HG03442 (cell line): Measurements from ENCODE around the gene PHACTR1.
A peak's percentile ranks its signal among the peaks of the same experiment; 100 is the strongest.

Experiments used
- ATAC-seq: cut with Tn5 transposase; IDR thresholded peaks from one replicate; pipeline ENCODE4 v1.9.1; 2021; ENCODE audit warnings: mild to moderate bottlenecking, moderate library complexity; ENCODE audit not compliant: unreplicated experiment

PHACTR1 gene

GRCh38 chr6:13248584-13248985 lies 532.0 kb downstream of the PHACTR1 start:
- ATAC-seq = no peak

- no peak for ATAC-seq
Observed at GRCh38 chr6:13248994-13249393, 532.4 kb downstream of the PHACTR1 start.

GRCh38 chr6:13249817-13250216 lies 533.2 kb downstream of the PHACTR1 start:
- no peak for ATAC-seq

GRCh38 chr6:13250703-13251102 lies 534.1 kb downstream of the PHACTR1 start:
- ATAC-seq = no peak

GRCh38 chr6:13251242-13251641 lies 534.7 kb downstream of the PHACTR1 start:
- ATAC-seq = no peak

- no peak for ATAC-seq
Observed at GRCh38 chr6:13252790-13253189, 536.2 kb downstream of the PHACTR1 start.

DNA sequence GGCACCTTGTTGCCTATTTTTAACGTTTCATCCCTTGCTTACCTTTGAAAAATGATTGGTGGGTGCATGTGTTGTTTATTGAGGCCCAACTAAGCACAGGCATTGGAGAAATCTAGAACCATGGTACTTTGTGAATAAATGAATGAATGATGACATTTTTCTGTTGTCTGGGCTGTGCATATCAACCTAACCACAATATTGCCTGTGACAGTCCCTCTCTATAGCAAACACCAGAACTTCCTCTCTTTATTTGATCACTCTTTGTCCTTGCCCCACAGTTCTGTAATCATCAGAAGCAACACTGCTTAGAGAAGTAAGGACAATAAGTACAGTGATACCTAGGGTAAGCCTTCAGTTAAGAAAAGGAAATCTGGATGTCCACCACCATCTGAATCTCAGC lies 536.7 kb downstream of the PHACTR1 start:
- ATAC-seq = no peak

- no peak for ATAC-seq
Observed at GRCh38 chr6:13256266-13257001, 539.9 kb downstream of the PHACTR1 start.

DNA sequence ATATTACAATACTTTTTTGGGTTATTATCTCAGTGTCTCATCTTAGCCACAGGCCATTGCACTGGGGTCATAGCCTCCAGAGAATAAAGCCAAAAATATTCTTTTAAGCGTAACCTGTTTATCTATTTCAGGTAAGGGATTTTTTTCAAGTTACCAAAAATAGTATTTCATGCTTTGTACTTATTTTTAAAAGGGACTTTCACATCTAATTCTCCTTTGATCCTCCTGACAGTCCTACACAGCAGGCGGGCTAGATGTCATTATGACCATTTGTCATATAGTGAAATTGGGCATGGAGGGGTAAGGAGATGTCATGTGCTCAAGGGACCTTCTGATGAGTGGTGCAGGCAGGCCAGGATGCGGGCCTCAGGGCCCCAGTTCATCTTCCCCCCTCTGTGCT lies 542.8 kb downstream of the PHACTR1 start:
- ATAC-seq = peak; percentile 53

DNA sequence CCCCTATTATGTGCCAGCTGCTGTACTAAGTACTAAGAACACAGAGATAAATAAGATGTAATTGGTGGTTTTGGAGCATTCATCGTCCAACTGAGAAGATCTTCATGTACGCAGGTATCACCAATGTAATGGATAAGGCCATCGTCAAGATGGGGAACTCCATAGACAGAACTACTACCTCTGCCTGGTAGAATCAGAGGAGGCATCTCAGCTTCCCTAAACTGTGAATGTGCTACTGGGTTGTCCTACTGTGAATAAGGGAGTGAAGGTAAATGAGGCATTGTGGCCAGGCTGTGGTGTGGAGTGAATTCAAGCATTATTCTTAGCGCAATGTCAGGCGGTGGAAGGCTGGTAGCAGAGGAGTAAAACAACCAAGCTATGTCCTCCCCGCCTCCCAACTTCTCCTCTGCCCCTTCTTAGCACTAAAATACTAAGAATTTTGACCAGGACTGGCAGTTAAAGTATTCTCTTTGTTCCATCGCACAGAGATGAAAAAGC lies 543.6 kb downstream of the PHACTR1 start:
- no peak for ATAC-seq

GRCh38 chr6:13260831-13261230 lies 544.3 kb downstream of the PHACTR1 start:
- no peak for ATAC-seq

DNA sequence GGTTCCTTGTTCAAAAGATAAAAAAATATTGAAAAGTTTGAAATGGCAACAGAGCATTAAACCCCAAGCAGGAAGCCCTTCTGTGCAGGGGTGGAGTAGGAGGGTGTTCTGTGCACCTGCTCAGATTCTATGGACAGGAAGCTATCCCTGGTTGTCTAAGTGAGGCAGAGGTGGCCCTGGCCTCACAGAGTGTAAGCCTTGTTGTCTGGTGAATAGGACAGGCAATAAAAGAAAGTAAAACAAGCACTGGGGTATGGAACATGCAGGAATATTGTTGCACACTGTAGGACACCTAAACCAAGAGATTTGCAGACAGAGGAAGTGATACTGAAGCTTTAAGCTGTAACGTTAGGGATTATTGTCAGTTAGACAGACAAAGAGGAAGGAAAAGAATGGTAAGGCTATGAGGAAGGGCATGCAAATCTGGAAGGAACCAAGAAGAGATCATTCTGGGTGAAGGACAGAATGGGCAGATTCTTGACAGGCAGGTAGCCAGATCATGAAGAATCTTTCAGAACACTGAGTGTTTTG lies 545.0 kb downstream of the PHACTR1 start:
- ATAC-seq = peak; percentile 36

- no peak for ATAC-seq
Observed at GRCh38 chr6:13262302-13263230, 546.0 kb downstream of the PHACTR1 start.

DNA sequence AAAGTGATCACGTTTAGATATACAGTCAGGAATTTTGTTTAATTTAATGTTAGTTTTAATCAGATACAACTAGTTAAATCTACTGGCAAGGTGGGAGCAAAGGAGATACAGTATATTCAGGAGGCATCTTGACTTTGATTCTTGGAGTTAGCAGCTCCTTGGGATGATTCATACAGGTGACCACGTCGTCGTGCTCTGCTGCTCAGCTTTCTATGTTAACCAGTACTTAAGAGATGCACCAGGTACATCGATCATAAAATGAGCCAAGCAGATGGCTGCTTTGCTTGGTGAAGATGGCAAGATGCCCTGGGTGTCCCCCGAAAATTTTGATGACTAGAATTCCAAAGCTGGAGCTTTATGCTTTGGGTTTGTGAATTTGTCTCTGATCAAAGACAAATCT lies 547.1 kb downstream of the PHACTR1 start:
- ATAC-seq = no peak

DNA sequence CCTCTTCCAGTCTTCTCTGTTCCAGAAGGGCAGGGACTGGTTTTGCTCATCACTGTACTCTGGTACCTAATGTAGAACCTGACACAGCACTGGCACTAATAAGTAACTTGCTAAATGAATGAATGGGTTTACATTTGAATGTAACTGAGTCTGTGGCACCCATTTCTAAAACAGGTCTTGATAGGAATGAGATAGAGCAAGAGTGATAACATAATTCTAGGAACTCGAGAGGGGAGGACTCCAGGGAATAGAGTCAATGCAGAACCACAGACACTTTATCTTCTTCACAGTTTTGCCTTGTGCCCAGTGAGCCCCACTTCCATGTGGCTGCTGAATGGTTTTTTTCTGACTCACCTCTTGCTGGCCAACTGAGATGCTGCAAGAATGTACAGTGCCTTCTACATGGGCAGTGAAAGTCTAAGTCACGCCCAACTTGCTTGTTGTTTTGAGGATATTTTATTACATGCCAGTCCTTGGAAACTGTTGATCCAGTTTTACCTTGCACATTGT lies 550.6 kb downstream of the PHACTR1 start:
- ATAC-seq = no peak

DNA sequence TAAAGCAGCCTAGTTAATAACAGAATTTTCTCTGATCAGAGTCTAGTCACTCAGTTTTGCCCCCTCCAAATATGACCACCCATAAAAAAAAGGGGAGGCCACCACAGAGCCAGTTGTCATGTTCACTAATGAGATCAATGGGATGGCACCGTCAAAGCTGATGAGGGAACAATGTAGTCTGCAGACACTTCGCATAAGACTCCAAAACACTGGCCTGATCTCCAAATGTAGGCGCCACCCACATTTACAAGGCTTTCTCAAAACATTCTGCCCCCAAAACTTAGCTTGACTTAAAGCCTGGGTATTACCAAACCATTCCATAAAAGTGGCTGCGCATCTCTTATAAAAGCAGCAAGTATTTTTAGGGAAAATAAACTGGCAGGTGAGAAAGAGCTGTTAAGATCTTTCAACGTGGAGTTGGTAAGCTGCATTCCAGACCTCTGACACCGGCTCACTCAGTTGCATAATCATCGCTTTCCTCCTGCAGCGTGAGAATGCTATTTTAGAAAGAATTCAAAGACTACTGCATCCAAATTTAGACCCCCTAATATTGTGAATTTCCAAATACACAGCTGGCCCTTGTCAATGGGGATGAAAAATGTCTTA lies 552.4 kb downstream of the PHACTR1 start:
- ATAC-seq = no peak

GRCh38 chr6:13272131-13273046 lies 555.8 kb downstream of the PHACTR1 start:
- ATAC-seq = no peak

DNA sequence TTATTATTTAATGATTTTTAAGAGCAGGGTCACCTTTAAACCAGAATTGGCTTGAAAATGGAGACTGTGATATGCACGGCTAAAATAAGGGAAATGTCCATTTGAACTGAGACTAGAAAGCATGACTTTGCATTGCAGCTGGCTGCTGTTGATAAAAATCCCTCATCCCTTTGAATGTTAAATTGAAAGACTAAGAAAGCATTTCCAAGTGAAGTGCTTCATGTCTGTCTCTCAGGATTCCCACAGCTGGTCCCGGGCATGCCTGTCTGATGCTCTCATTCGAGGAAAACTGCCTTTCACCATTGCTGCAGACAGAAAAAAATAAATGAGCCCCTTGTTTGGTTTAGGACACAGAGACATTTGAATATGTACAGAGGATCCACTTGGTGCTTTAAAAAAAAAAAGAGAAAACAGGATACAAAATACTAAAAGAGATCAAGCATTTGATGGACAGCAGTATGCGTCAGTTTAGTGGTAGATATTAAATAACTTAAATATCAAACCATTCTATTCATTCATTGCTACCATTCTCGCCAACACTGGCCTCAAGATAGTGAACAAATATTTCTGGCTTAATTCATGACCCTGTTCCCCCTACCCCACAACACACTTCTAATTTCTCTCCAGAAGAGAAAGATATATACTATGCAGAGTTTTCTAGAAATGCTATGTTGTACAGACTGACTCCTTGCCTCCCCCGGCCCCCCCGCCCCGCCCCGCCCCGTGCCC lies 556.8 kb downstream of the PHACTR1 start:
- no peak for ATAC-seq
